ENCODE data around the gene CTTN.
A peak's percentile ranks its signal among the peaks of the same experiment; 100 is the strongest.

The CTTN gene

DNA sequence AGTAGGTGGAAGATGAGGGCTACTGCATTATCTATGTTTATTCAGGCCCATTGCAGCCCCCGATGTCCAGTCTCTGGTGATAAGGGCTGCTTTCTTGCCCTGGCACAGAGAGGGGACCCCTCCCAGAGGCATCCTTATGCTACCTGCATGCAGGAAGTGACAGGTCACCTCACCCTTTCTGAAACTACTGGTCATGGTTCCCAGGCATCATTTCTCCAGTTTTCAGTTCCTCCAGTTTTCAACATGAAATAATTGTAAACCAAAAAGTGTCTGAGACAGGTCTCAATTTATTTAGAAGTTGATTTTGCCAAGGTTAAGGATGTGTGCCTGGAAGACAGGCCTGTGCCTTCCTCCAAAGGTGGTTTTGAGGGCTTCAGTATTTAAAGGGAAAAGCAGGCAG is 57.0 kb downstream of the CTTN start:
- DNase-seq (ENCODE audit: low spot score), result no peak

- DNase-seq (ENCODE audit: low spot score), result peak; percentile 77
Measured at GRCh38 chr11:70456921-70457532, 58.7 kb downstream of the CTTN start.

- no peak for DNase-seq (ENCODE audit: low spot score)
Measured at GRCh38 chr11:70458736-70459135, 60.4 kb downstream of the CTTN start.

GRCh38 chr11:70460111-70460510 is 61.8 kb downstream of the CTTN start:
- no peak for DNase-seq (ENCODE audit: low spot score)

DNA sequence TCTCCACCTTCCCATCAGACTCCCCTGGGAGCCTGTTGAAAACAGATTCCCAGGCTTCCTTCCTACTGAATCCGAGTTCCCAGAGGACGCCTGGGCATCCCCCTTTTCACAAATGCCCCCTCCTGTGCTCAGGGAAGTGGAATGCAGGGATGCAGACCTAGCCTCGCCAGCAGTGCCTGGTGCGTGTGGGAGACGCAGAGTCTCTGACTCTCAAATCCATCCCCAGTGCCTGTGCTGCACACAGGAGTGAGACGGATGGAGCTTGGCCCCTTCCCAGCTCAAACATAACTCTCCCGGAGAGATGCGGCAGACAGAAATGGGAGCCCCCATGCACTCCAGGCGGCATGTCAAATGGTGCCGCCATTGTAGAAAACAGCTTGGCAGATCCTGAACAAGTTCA is 62.6 kb downstream of the CTTN start:
- no peak for DNase-seq (ENCODE audit: low spot score)

DNA sequence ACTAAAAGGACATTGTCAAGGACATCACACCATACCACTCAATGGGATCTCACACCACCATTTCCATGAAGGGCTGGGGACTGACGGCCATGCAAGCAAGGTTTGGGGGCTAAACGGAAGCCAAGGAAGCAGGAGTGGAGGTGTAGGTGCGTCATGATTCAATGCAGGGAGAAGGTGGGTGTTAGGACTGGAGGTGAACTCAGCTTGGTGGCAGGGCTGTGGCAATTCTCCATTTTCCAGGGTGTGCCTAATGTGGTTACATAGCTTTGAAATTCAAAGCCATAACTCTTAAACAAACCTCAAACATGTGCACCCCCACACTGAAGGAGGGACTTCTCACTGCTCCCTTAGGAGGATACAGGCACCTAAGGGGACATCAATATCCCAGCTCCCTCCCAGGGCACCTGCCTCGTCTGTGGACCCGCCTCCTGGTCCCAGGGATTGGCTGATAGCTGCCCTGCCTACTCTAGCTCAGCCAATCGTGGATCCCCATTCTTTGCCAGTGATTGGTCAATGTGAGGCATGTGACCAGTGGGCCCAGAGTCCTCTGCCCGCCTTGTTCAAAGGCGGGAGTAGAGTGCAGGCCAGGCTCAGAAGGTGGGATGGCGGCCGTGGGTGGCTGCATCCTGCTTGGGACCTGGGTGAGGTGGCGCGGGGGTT is 64.6 kb downstream of the CTTN start:
- no peak for DNase-seq (ENCODE audit: low spot score)

- no peak for DNase-seq (ENCODE audit: low spot score)
Measured at GRCh38 chr11:70463478-70464255, 65.3 kb downstream of the CTTN start.

DNA sequence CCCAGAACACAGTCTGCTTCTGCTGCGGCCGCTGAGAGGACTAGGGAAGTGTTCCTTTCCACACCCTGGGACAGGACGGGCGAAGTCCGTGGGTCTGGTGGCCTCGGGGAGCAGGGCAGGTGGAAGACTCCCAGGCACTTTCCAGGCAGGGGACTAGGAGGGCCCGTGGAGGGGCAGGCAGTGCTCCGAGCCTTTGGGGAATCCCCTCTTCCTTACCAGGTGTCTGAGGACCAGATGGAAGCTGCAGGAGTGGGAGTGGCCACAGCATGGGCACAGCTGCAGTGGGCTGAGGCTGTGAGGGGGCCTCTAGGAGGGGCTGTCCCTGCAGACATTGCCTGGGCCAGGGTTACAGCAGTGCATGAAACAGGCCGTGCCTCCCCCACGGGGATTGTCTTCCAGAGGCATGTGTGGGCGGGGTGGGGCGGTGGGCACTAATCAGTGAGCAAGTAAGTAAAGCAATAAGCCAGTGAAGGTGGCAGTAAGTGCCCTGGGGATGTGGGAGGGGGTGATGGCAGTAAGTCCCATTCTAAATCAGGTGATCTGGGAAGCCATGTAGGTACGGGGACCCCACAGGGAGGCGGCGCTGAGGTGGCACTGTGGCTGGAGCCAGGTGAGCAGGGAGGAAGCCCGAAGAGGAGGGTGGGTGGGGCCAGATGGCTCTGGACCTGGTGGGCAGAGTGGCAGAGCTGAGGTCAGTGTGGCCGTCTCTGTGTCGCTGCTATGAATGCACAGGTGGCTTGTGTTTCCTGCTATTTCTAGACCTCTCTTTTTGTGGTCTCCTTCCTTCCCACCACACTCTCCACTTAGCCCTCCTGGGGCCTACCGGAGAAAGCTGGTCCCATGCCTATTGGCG is 66.4 kb downstream of the CTTN start:
- no peak for DNase-seq (ENCODE audit: low spot score)

GRCh38 chr11:70466154-70466553 is 67.8 kb downstream of the CTTN start:
- DNase-seq (ENCODE audit: low spot score), result no peak

- DNase-seq (ENCODE audit: low spot score), result no peak
Measured at GRCh38 chr11:70466596-70466995, 68.3 kb downstream of the CTTN start.

DNA sequence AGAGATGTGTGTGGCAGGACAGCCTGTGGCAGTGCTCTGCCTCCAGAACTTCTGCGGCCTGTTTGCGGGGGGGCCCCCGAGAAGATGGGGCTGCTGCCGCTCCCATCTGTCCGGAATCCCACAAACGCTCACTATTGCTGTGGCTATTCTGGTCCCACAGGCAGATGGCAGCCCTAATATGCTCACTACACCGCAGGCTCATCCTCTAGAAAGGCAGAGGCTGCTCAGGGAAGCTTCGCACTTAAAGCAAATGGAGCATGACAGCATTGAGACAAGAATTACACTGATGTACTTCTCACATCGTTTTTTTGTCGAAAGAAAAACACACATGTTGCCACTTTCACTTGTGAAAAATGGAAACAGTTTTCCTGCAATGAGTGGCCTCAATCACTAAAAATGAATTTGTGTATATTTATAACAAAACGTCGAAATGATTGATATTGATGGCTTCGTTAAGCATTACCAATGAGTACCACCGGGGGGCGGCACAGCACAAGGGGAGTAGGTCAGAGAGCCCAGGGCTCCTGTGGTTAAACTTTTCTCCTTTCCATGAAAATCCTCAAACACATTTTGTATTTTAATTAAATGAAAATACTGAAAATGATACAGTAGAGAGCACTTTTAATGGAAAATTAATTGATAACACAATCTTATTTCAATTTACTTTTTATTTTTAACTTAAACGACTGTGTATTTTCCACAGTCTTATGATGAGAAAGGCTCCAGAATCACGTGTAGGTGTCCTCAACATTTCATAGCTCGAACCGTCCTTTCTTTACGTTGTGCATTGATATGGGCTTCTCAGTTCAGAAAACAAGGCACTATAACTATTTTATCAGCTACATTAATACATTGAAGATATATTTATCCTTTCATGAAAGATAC is 69.1 kb downstream of the CTTN start:
- peak; percentile 77 for DNase-seq (ENCODE audit: low spot score)

DNA sequence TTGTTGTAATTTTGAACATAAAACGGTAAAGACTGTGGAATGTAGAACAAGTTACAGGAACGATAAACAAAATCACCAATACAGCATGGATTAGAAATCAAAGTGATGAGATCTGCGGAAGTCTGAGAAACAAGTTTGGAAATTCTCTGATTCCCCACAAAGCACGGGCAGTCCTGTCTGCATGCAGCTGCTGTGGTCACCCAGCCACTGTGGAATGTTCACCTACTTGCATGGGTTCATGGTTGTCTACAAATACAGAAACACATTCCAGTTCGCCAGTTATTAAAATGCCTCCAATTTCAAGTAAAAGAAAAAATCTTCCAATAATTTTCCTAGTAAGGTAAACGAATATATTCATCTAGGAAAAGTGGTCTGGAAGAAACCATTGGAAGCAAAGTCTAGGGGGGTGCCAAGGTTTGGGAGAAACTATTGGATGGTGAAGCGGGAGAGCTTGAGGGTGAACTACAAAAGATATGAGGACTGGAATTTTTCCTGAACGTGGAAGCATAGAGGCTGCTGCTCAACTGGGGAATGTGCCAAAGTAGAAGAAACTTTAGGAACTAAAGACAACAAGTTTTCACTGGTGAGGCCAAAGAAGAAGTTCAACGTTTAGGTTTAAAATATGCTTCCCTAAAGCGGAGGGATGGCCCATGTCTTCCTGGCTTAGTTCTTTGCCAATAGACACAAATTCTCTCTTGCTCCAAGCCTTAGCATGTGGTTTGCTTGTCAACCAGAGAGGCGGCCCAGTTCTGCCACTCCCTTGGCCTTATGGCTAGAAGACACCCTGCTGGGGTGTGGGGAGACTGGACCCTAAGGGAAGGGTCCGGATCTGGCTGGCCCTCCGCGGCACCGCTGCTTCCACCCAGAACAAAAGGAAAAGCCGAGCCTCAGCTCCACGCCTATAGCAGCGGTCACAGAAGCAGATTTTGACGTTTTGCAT is 70.2 kb downstream of the CTTN start:
- DNase-seq (ENCODE audit: low spot score), result no peak

DNA sequence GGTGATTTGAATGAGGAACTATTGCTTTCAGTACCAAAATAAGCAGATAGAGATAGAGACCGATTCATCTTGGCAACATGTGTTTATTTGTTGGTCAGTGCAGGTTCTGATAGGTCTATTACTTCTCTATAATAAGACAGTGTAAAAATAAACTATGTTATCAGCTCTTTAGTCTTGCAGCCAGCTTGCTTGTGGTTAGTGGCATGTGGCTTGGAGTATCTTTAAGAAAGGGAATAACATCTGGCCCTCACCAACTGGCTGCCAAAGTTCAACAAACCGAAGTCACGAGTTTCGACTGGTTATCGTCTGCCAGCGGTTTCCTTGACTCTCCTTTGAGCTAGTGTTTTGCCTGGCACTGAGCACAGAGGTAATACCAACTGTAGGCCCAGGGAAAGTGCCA is 71.8 kb downstream of the CTTN start:
- DNase-seq (ENCODE audit: low spot score), result no peak

DNA sequence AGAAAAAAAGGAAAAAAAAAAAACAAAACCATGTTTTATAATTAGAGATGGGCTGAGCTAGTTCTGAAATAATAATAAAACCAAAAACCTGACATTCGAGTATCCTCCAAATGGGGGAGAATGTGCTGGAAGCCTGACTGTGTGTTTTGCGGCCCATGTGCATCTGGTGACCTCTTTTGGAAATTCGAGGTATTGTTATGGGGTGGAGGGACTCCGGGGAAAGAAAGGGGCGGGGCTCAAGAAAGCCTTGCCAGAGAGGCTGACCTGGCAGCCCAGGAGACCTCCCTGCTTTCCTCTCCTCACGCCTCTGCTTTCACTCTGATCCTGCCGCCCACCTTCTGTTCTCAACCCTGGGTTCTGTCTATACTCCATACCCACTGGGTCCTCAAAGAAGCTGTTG is 72.9 kb downstream of the CTTN start:
- DNase-seq (ENCODE audit: low spot score), result no peak

GRCh38 chr11:70472240-70472639 is 73.9 kb downstream of the CTTN start:
- DNase-seq (ENCODE audit: low spot score), result no peak

DNA sequence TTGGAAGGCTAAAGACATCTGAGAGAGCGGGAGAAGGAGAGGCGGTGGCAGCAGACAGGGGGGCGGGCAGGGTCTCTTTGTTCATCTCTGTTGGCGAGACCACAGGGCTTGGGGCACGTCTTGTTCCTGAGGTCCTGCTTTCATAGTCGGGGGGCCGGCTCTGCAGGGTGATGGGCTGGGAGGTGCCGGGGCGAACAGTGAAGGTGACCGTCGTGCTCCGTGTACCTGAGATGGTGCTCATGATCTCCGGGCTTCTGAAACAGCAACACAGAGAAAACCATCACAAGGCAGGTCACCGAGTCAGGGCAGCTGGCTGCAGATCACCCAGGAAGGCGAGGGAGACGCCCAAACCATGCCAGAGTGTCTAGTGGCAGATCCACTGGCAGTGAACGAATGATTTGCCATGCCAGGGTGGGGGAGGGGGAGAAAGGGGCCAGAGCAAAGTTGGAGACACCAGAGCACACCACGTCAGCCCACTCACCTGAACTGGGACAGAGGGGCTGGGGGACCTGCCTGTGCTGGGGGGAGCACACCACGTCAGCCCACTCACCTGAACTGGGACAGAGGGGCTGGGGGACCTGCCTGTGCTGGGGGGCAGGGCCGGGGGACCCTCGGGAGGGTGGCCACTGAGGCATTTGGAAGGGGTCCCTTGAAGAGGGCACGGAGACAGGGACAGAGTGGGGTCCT is 75.0 kb downstream of the CTTN start:
- DNase-seq (ENCODE audit: low spot score), result no peak

DNA sequence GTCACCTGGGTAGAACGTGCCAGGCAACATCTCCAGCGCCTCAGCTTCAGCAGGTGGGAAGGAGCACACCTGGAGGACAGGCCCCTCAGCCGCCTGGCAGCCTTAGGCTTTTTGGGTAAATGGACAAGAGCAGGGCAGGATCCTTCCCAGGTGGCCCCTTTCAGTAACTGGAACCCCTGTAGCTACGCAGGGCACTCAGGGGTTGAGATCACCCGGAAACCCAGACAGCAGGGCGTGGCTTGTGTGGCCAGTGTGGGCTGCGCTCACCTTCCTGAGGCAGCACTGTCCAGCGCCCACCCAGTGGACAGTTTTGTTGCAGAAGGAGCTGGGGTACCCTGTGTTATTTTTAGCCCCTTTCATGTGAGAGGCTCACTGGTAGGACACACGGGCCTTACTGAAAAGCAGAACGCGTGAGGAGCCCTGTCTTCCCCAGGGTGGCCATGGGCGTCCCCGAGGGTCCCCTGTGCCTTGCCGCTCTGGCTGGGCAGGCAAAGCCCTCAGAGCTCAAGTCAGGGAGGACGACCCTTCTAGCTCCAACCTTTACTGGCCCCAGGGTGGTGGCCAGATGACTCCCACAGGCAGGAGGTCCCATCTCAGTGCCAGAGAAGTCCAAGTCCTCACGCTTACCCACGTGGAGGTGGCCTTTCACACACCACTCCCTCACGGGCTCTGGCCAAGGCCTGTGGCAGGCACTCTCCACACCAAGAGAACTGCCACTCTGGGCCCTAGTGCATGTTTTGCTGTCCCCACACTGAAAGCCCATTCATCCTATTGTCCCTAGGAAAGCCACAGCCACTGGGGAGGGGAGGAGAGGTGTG is 75.8 kb downstream of the CTTN start:
- DNase-seq (ENCODE audit: low spot score), result no peak

DNA sequence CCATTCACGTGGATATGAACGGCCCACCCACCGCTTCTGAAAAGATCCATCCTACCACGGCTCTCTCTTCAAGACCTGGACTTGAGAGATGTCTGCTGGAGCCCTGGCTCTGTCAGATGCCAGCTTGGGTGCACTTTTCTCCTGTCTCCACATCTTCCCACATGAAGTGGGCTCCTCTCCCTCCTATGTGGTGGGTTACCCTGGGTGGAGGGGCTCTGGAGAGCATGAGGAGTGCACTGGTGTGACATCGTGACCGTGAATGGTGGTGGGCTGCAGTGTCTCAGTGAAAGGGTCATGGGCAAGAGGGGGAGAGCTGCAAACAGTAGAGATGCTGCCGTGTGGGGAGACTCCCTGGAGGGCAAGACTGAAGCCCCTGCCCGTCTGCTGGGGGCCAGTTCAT is 76.4 kb downstream of the CTTN start:
- no peak for DNase-seq (ENCODE audit: low spot score)

DNA sequence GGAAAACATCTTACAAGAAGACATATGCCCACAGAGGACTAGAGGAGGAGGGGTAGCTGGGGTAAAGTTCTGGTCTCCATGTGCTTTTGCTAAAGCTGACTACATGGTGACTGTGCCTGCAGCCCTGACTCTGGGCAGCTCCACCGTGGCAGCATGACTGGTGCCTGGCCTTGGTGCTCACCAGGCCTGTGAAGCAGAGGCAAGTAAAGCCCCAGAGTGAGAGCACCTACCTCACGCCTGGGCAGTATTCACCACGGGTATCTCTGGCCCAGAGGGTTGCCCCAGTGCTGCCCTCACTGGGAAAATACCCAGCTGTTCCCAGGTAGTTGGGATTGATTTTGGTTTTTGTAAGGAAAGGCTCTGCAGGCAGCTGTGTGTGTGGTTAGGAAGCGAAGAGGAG is 78.3 kb downstream of the CTTN start:
- DNase-seq (ENCODE audit: low spot score), result peak; percentile 41

All from AG20443 (cell line).